HEK293 (cell line): ENCODE data around the gene ITGB6.

ENCODE experiments used
- CTCF ChIA-PET: fragments of 350-600 bp; formaldehyde crosslinking; extraction: SDS; loops from one replicate; lab custom pipeline; 2021; ENCODE audit warnings: antibody characterized with exemption; lab: Yijun Ruan, JAX
- POLR2A ChIA-PET: fragments of 300-600 bp; formaldehyde crosslinking; extraction: SDS; loops from one replicate; lab custom pipeline; 2020; ENCODE audit warnings: antibody characterized with exemption, inconsistent platforms; lab: Yijun Ruan, JAX
- H3K27ac ChIP-seq: fragments of 200-500 bp; sonication (Bioruptor generic); 2 replicates; pipeline ENCODE4 v1.5.1; 2014; ENCODE audit warnings: low read depth, low read length, control low read depth, inconsistent platforms; ENCODE audit errors: extremely low read depth
- H3K36me3 ChIP-seq, 2 experiments: fragments of 200-500 bp in 1 of 2; sonication (Bioruptor generic) in 1 of 2; 1 replicate in 1 of 2; 2 replicates in 1 of 2; pipeline ENCODE4 v1.5.1; 2014 to 2017; ENCODE audit warnings: inconsistent platforms in 2 of 2, low read length in 2 of 2; ENCODE audit not compliant: control insufficient read depth in 2 of 2, insufficient read depth in 1 of 2
- H3K4me1 ChIP-seq: fragments of 200-500 bp; sonication (Bioruptor generic); 2 replicates; pipeline ENCODE4 v1.5.1; 2014; ENCODE audit warnings: mild to moderate bottlenecking, low read length, inconsistent platforms; ENCODE audit not compliant: control insufficient read depth, insufficient read depth
- H3K4me3 ChIP-seq: 2 replicates; pipeline ENCODE4 v1.5.1; 2011; ENCODE audit warnings: low read depth, mild to moderate bottlenecking, control low read depth, low read length, moderate library complexity
- H3K9me3 ChIP-seq: fragments of 200-500 bp; sonication (Bioruptor generic); 2 replicates; pipeline ENCODE4 v1.5.1; 2014; ENCODE audit warnings: low read depth, low read length, inconsistent platforms; ENCODE audit not compliant: control insufficient read depth, insufficient read depth
- GLIS1 ChIP-seq: fragments of 450-650 bp; formaldehyde crosslinking; IDR thresholded peaks from 2 replicates; pipeline ENCODE4 v1.5.1; 2016; ENCODE audit warnings: missing biosample characterization, missing genetic modification characterization
- KLF10 ChIP-seq: fragments of 450-650 bp; IDR thresholded peaks from 2 replicates; pipeline ENCODE4 v1.5.1; 2018; ENCODE audit warnings: missing biosample characterization, mild to moderate bottlenecking, missing genetic modification characterization
- KLF8 ChIP-seq: fragments of 450-650 bp; formaldehyde crosslinking; IDR thresholded peaks from 2 replicates; pipeline ENCODE4 v1.5.1; 2016; ENCODE audit warnings: missing biosample characterization, missing genetic modification characterization
- OSR2 ChIP-seq: fragments of 450-650 bp; formaldehyde crosslinking; IDR thresholded peaks from 2 replicates; pipeline ENCODE4 v1.5.1; 2016; ENCODE audit warnings: missing biosample characterization, missing genetic modification characterization
- PRDM6 ChIP-seq: fragments of 450-650 bp; formaldehyde crosslinking; IDR thresholded peaks from 2 replicates; pipeline ENCODE4 v1.5.1; 2017; ENCODE audit warnings: missing biosample characterization, missing genetic modification characterization
- SCRT2 ChIP-seq: fragments of 450-650 bp; formaldehyde crosslinking; IDR thresholded peaks from 2 replicates; pipeline ENCODE4 v1.5.1; 2016; ENCODE audit warnings: missing biosample characterization, missing genetic modification characterization
- YY2 ChIP-seq: fragments of 450-650 bp; formaldehyde crosslinking; IDR thresholded peaks from 2 replicates; pipeline ENCODE4 v1.5.1; 2016; ENCODE audit warnings: missing biosample characterization, missing genetic modification characterization
- ZBTB10 ChIP-seq: fragments of 450-650 bp; formaldehyde crosslinking; IDR thresholded peaks from 2 replicates; pipeline ENCODE4 v1.5.1; 2016; ENCODE audit warnings: missing biosample characterization, missing genetic modification characterization
- ZBTB8A ChIP-seq: fragments of 450-650 bp; formaldehyde crosslinking; IDR thresholded peaks from 2 replicates; pipeline ENCODE4 v1.5.1; 2016; ENCODE audit warnings: missing biosample characterization, missing genetic modification characterization
- ZNF133 ChIP-seq: fragments of 450-650 bp; formaldehyde crosslinking; IDR thresholded peaks from 2 replicates; pipeline ENCODE4 v1.5.1; 2016; ENCODE audit warnings: missing biosample characterization, missing genetic modification characterization
- ZNF155 ChIP-seq: fragments of 450-650 bp; formaldehyde crosslinking; IDR thresholded peaks from 2 replicates; pipeline ENCODE4 v1.5.1; 2016; ENCODE audit warnings: missing biosample characterization, missing genetic modification characterization
- ZNF169 ChIP-seq: fragments of 450-650 bp; formaldehyde crosslinking; IDR thresholded peaks from 2 replicates; pipeline ENCODE4 v1.5.1; 2016; ENCODE audit warnings: missing biosample characterization, missing genetic modification characterization
- ZNF174 ChIP-seq: fragments of 450-650 bp; formaldehyde crosslinking; IDR thresholded peaks from 2 replicates; pipeline ENCODE4 v1.5.0; 2017; ENCODE audit warnings: missing biosample characterization, mild to moderate bottlenecking, missing genetic modification characterization
- ZNF266 ChIP-seq: fragments of 450-650 bp; formaldehyde crosslinking; IDR thresholded peaks from 2 replicates; pipeline ENCODE4 v1.5.1; 2016; ENCODE audit warnings: missing biosample characterization, missing genetic modification characterization, low read depth
- ZNF423 ChIP-seq: fragments of 450-650 bp; formaldehyde crosslinking; IDR thresholded peaks from 2 replicates; pipeline ENCODE4 v1.5.1; 2016; ENCODE audit warnings: missing biosample characterization, missing genetic modification characterization
- ZNF514 ChIP-seq: fragments of 450-650 bp; formaldehyde crosslinking; IDR thresholded peaks from 2 replicates; pipeline ENCODE4 v1.5.1; 2016; ENCODE audit warnings: missing biosample characterization, missing genetic modification characterization
- ZNF561 ChIP-seq: fragments of 450-650 bp; IDR thresholded peaks from 2 replicates; pipeline ENCODE4 v1.5.1; 2018; ENCODE audit warnings: missing biosample characterization, missing genetic modification characterization, borderline replicate concordance
- ZNF571 ChIP-seq: fragments of 450-650 bp; formaldehyde crosslinking; IDR thresholded peaks from 2 replicates; pipeline ENCODE4 v1.5.0; 2017; ENCODE audit warnings: missing biosample characterization, missing genetic modification characterization
- ZNF585B ChIP-seq: fragments of 450-650 bp; formaldehyde crosslinking; IDR thresholded peaks from 2 replicates; pipeline ENCODE4 v1.5.1; 2016; ENCODE audit warnings: missing biosample characterization, missing genetic modification characterization
- ZNF664 ChIP-seq: fragments of 450-650 bp; formaldehyde crosslinking; IDR thresholded peaks from 2 replicates; pipeline ENCODE4 v1.5.1; 2016; ENCODE audit warnings: missing biosample characterization, missing genetic modification characterization
- ZNF776 ChIP-seq: fragments of 450-650 bp; formaldehyde crosslinking; IDR thresholded peaks from 2 replicates; pipeline ENCODE4 v1.5.0; 2017; ENCODE audit warnings: missing biosample characterization, missing genetic modification characterization, borderline replicate concordance
- ZNF843 ChIP-seq: fragments of 450-650 bp; formaldehyde crosslinking; IDR thresholded peaks from 2 replicates; pipeline ENCODE4 v1.5.1; 2016; ENCODE audit warnings: missing biosample characterization, missing genetic modification characterization

The ITGB6 gene

GRCh38 chr2:160053946-160054345, 146.1 kb downstream of the ITGB6 start:
- Histone ChIP-seq H3K36me3 (no peaks in the 10 kb centered on the region), H3K4me3 (no peak overlapping the region), H3K27ac (no peak overlapping the region), H3K4me1 (peaks cover 4% of the 10 kb centered on the region; the same call in 1 of the 2 replicates), H3K9me3 (no peaks in the 10 kb centered on the region)
- CTCF ChIA-PET: interaction anchor here (0.5 to 1.2 kb wide), 2 partner anchors 13 to 475 kb away, joined by 3 to 7 read pairs; no protein-coding TSS in a partner anchor
- no peak for TF ChIP-seq ZBTB10 (tag by site-specific recombination)
- no peak for TF ChIP-seq KLF10 (tag by site-specific recombination)
- no peak for TF ChIP-seq ZNF423 (tag by site-specific recombination)
- POLR2A ChIA-PET: no interaction called here

- Histone ChIP-seq H3K27ac (no peak overlapping the region), H3K9me3 (no peaks in the 10 kb centered on the region), H3K36me3 (no peaks in the 10 kb centered on the region), H3K4me3 (no peak overlapping the region), H3K4me1 (peaks cover under 1% of the 10 kb centered on the region; the same call in 1 of the 2 replicates)
- TF ChIP-seq ZNF174 (no peak), PRDM6 (tag by site-specific recombination) (no peak), YY2 (tag by site-specific recombination) (no peak), ZBTB8A (no peak), ZNF561 (tag by site-specific recombination) (no peak), ZNF585B (no peak), ZNF133 (tag by site-specific recombination) (no peak), ZNF571 (tag by site-specific recombination) (no peak), ZNF514 (tag by site-specific recombination) (no peak), OSR2 (tag by site-specific recombination) (no peak), ZNF776 (tag by site-specific recombination) (no peak), ZNF169 (tag by site-specific recombination) (no peak), GLIS1 (tag by site-specific recombination) (no peak), KLF8 (tag by site-specific recombination) (no peak), ZNF266 (tag by site-specific recombination) (no peak), ZNF843 (no peak), ZNF155 (tag by site-specific recombination) (no peak), SCRT2 (tag by site-specific recombination) (no peak), ZNF664 (tag by site-specific recombination) (no peak)
- CTCF ChIA-PET: interaction anchor here (0.7 kb wide), 1 partner anchor 1247 kb away, joined by 5 read pairs; no protein-coding TSS in a partner anchor
- POLR2A ChIA-PET: no interaction called here
These were observed 147.5 kb downstream of the ITGB6 start for GRCh38 chr2:160052531-160052930.
